GM10248 (cell line): ENCODE measurements around the gene YWHAG.

ENCODE experiments used
- CTCF ChIA-PET: fragments of 300-600 bp; sonication (Branson Sonifier 250); formaldehyde crosslinking; extraction: SDS; loops from one replicate; lab custom pipeline; 2021; ENCODE audit warnings: antibody characterized with exemption; lab: Yijun Ruan, JAX
- POLR2A ChIA-PET: fragments of 350-650 bp; sonication (Branson Sonifier 250); formaldehyde crosslinking; extraction: SDS; loops from one replicate; lab custom pipeline; 2020; ENCODE audit warnings: antibody characterized with exemption; lab: Yijun Ruan, JAX
- DNase-seq: peaks from one replicate; pipeline ENCODE4 v3.0.0; 2012; ENCODE audit errors: extremely low spot score
- CTCF ChIP-seq: IDR thresholded peaks from 2 replicates; pipeline ENCODE4 v1.5.1; 2012; ENCODE audit warnings: mild to moderate bottlenecking, low read depth; ENCODE audit errors: extremely low read depth, missing control alignments, control extremely low read depth

The YWHAG gene

GRCh38 chr7:76330261-76330660, 28.5 kb downstream of the YWHAG start:
- DNase-seq, result no peak
- no peak for TF ChIP-seq CTCF
- CTCF ChIA-PET, result interaction anchor here (2.2 kb wide), 1 partner anchor 16 kb away, joined by 8 read pairs; no protein-coding TSS in a partner anchor
- POLR2A ChIA-PET, result no interaction called here

GRCh38 chr7:76329479-76329878, 29.3 kb downstream of the YWHAG start:
- no peak for TF ChIP-seq CTCF
- CTCF ChIA-PET, result interaction anchor here (2.2 to 3.1 kb wide), 2 partner anchors 11 to 15 kb away, joined by 8 to 11 read pairs; no protein-coding TSS in a partner anchor
- POLR2A ChIA-PET, result no interaction called here
- DNase-seq, result no peak

- CTCF ChIA-PET, result interaction anchor here (0.9 to 3.1 kb wide), 3 partner anchors 10 to 14 kb away, joined by 3 to 11 read pairs (median 8); no protein-coding TSS in a partner anchor
- DNase-seq, result no peak
- TF ChIP-seq CTCF, result no peak
- POLR2A ChIA-PET, result no interaction called here
Measured at GRCh38 chr7:76328389-76328788, 30.4 kb downstream of the YWHAG start.

GRCh38 chr7:76327610-76328009, 31.2 kb downstream of the YWHAG start:
- no peak for DNase-seq
- CTCF ChIA-PET, result interaction anchor here (0.9 to 3.1 kb wide), 6 partner anchors 8 to 26 kb away, joined by 3 to 11 read pairs (median 4); no protein-coding TSS in a partner anchor
- no peak for TF ChIP-seq CTCF
- POLR2A ChIA-PET, result interaction anchor here (0.8 to 1.3 kb wide), 2 partner anchors 16 to 32 kb away, joined by 3 to 7 read pairs; partner anchors contain the start of gene YWHAG

GRCh38 chr7:76326646-76327233, 32.1 kb downstream of the YWHAG start:
- POLR2A ChIA-PET, result interaction anchor here (0.7 to 1.3 kb wide), 3 partner anchors 11 to 33 kb away, joined by 3 to 7 read pairs (median 4); partner anchors contain the start of gene YWHAG
- no peak for DNase-seq
- CTCF ChIA-PET, result interaction anchor here (1.1 to 3.1 kb wide), 6 partner anchors 8 to 34 kb away, joined by 3 to 11 read pairs (median 4); no protein-coding TSS in a partner anchor
- TF ChIP-seq CTCF, result no peak

- CTCF ChIA-PET, result interaction anchor here (1.3 kb wide), 2 partner anchors 10 to 33 kb away, joined by 4 read pairs; no protein-coding TSS in a partner anchor
- POLR2A ChIA-PET, result no interaction called here
- no peak for TF ChIP-seq CTCF
- DNase-seq, result no peak
Measured at GRCh38 chr7:76325811-76326210, 33.0 kb downstream of the YWHAG start.
